HL-60 (cell line): ENCODE measurements around the gene TENT4B.

Experiments used
- DNase-seq, 2 experiments: peaks; one replicate each; pipeline ENCODE4 v3.0.0-alpha.2; 2010 to 2020; ENCODE audit warnings: low read depth in 1 of 2, low spot score in 1 of 2
- H3K27ac ChIP-seq: fragments of 250-450 bp; sonication (Bioruptor Pico); replicated peaks from 2 replicates; pipeline ENCODE4 v1.5.1; 2020; ENCODE audit warnings: mild to moderate bottlenecking, moderate library complexity
- H3K27me3 ChIP-seq: fragments of 250-450 bp; sonication (Bioruptor Pico); 2 replicates; pipeline ENCODE4 v1.5.1; 2021; ENCODE audit warnings: mild to moderate bottlenecking, moderate library complexity; ENCODE audit not compliant: insufficient read depth, poor library complexity, severe bottlenecking
- H3K4me3 ChIP-seq: replicated peaks from 2 replicates; pipeline ENCODE4 v1.5.1; 2011; ENCODE audit warnings: mild to moderate bottlenecking, control low read depth, low read length; ENCODE audit not compliant: insufficient read depth
- CTCF ChIP-seq: IDR thresholded peaks from one replicate; pipeline ENCODE4 v1.5.1; 2011; ENCODE audit warnings: low read length, control low read depth, inconsistent platforms; ENCODE audit not compliant: insufficient read depth
- GABPA ChIP-seq: IDR thresholded peaks from 2 replicates; pipeline ENCODE4 v1.6.1; 2012; ENCODE audit warnings: low read depth
- POLR2AphosphoS5 ChIP-seq: IDR thresholded peaks from 2 replicates; pipeline ENCODE4 v1.6.1; 2012; ENCODE audit warnings: low read depth
- REST ChIP-seq: IDR thresholded peaks from 2 replicates; pipeline ENCODE4 v1.6.1; 2012; ENCODE audit warnings: low read depth; ENCODE audit not compliant: insufficient replicate concordance
- SPI1 ChIP-seq: IDR thresholded peaks from 2 replicates; pipeline ENCODE4 v1.6.1; 2012; ENCODE audit warnings: low read depth, mild to moderate bottlenecking, borderline replicate concordance

The TENT4B gene

GRCh38 chr16:50228364-50228868 lies 75.3 kb downstream of the TENT4B start:
- TF ChIP-seq GABPA, result no peak
- no peak for TF ChIP-seq CTCF
- no peak for TF ChIP-seq REST
- TF ChIP-seq SPI1, result no peak
- no peak for TF ChIP-seq POLR2AphosphoS5
- no peak for DNase-seq
- Histone ChIP-seq H3K4me3 (no peak overlapping the region), H3K27me3 (no peaks in the 10 kb centered on the region), H3K27ac (no peak overlapping the region)

- no peak for DNase-seq
- TF ChIP-seq CTCF, result no peak
- TF ChIP-seq POLR2AphosphoS5, result no peak
- no peak for TF ChIP-seq REST
- TF ChIP-seq GABPA, result no peak
- TF ChIP-seq SPI1, result no peak
- H3K4me3 ChIP-seq, result no peak overlapping the region
- no peak overlapping the region for H3K27ac ChIP-seq
- H3K27me3 ChIP-seq, result no peaks in the 10 kb centered on the region
Observed at GRCh38 chr16:50229149-50229726, 76.1 kb downstream of the TENT4B start.

- H3K27ac ChIP-seq, result no peak overlapping the region
- H3K27me3 ChIP-seq, result no peaks in the 10 kb centered on the region
- TF ChIP-seq SPI1 (no peak), POLR2AphosphoS5 (no peak), REST (no peak), GABPA (no peak), CTCF (no peak)
- no peak overlapping the region for H3K4me3 ChIP-seq
- DNase-seq, result no peak
Observed at GRCh38 chr16:50234771-50235556, 81.9 kb downstream of the TENT4B start.
